ENCODE results near the gene MXD4.

Gene MXD4

GRCh38 chr4:2261853-2262144 is at the start of gene MXD4:
Gene MXD4 (minus strand): TSS chr4:2262109. CDS start chr4:2261980, 129 bp downstream.
- in situ Hi-C loops (cut with HindIII; ENCODE audit: low pct_ligation_motif_present, low sequenced_read_pairs): no loop called here

GRCh38 chr4:2306773-2307410 is 45.0 kb upstream of the MXD4 start:
- TF ChIP-seq CTCF (IDR thresholded peaks at IDR 0.05; ENCODE audit: low read depth, low read length, missing control alignments): no peak
- Histone ChIP-seq H3K36me3 (replicated peaks) (no peaks in the 10 kb centered on the region), H3K4me3 (ENCODE audit: low read depth, low read length) (no peak overlapping the region), H3K27ac (no peak overlapping the region), H3K27me3 (replicated peaks) (no peaks in the 10 kb centered on the region)
- DNase-seq: no peak
- in situ Hi-C loops (cut with HindIII; ENCODE audit: low pct_ligation_motif_present, low sequenced_read_pairs): no loop called here

More at GRCh38 chr4:2261853-2262144, at the start of gene MXD4:
- peak within 1 kb of the TSS; percentile 91 for H3K27ac ChIP-seq
- peak within 1 kb of the TSS; percentile 84 for H3K4me3 ChIP-seq (ENCODE audit: low read depth, low read length)
- H3K27me3 ChIP-seq (replicated peaks): no peaks in the 10 kb centered on the region
- TF ChIP-seq CTCF (IDR thresholded peaks at IDR 0.05; ENCODE audit: low read depth, low read length, missing control alignments): no peak
- H3K36me3 ChIP-seq (replicated peaks): peaks cover 7% of the 10 kb centered on the region
- DNase-seq: no peak

GRCh38 chr4:2305766-2306501 is 44.0 kb upstream of the MXD4 start:
- no peak overlapping the region for H3K4me3 ChIP-seq (ENCODE audit: low read depth, low read length)
- TF ChIP-seq CTCF (IDR thresholded peaks at IDR 0.05; ENCODE audit: low read depth, low read length, missing control alignments): no peak
- no peak for DNase-seq
- no peaks in the 10 kb centered on the region for H3K27me3 ChIP-seq (replicated peaks)
- no peaks in the 10 kb centered on the region for H3K36me3 ChIP-seq (replicated peaks)
- in situ Hi-C loops (cut with HindIII; ENCODE audit: low pct_ligation_motif_present, low sequenced_read_pairs): no loop called here
- no peak overlapping the region for H3K27ac ChIP-seq

- H3K4me3 ChIP-seq (ENCODE audit: low read depth, low read length): no peak overlapping the region
- no peak overlapping the region for H3K27ac ChIP-seq
- TF ChIP-seq CTCF (IDR thresholded peaks at IDR 0.05; ENCODE audit: low read depth, low read length, missing control alignments): no peak
- in situ Hi-C loops (cut with HindIII; ENCODE audit: low pct_ligation_motif_present, low sequenced_read_pairs): no loop called here
- H3K36me3 ChIP-seq (replicated peaks): no peaks in the 10 kb centered on the region
- H3K27me3 ChIP-seq (replicated peaks): no peaks in the 10 kb centered on the region
- no peak for DNase-seq
Measured at GRCh38 chr4:2304877-2305561, 43.1 kb upstream of the MXD4 start.

GRCh38 chr4:2304321-2304876 is 42.5 kb upstream of the MXD4 start:
- Histone ChIP-seq H3K27ac (no peak overlapping the region), H3K36me3 (replicated peaks) (no peaks in the 10 kb centered on the region), H3K4me3 (ENCODE audit: low read depth, low read length) (no peak overlapping the region), H3K27me3 (replicated peaks) (no peaks in the 10 kb centered on the region)
- in situ Hi-C loops (cut with HindIII; ENCODE audit: low pct_ligation_motif_present, low sequenced_read_pairs): no loop called here
- TF ChIP-seq CTCF (IDR thresholded peaks at IDR 0.05; ENCODE audit: low read depth, low read length, missing control alignments): no peak
- no peak for DNase-seq

All from brain microvascular endothelial cell (primary cell).